G401.6 (cell line): ENCODE data around the gene CDR2.
"Not testable (repeated sequence)": the region's sequence is repeated elsewhere in the genome, so short reads cannot be mapped to it uniquely, and the experiment has no call there.

Source experiments
- FAIRE-seq: peaks from 2 replicates; lab custom pipeline; 2012; peaks lifted over from hg19 to GRCh38; lab: Jason Lieb, UNC

CDR2 gene

DNA sequence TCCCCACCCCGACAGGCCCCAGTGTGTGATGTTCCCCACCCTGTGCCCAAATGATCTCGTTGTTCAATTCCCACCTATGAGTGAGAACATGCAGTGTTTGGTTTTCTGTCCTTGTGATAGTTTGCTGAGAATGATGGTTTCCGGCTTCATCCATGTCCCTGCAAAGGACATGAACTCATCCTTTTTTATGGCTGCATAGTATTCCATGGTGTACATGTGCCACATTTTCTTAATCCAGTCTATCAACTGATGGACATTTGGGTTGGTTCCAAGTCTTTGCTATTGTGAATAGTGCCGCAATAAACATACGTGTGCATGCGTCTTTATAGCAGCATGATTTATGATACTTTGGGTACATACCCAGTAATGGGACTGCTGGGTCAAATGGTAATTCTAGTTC lies 23.4 kb downstream of the CDR2 start:
- FAIRE-seq, result not testable (repeated sequence)

DNA sequence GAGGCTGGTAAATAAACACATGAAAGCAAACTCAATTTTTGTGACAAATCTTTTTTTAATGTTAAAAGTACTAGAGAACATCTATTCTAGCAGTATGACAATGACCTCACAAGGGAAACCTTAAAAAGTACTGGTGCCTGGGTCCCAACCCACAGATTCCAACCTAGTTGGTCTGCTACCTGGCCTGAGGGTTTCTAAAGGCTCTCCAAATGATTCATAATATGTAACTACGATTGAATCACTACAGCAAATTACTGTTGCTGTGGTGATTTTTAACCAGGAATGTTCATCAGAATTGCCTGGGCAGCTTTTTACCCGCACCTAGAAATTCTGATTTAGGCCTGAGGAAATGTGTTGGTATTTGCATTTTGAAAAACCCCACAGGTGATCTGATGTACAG lies 26.1 kb downstream of the CDR2 start:
- no peak for FAIRE-seq

- FAIRE-seq, result no peak
Measured at GRCh38 chr16:22347100-22347820, 27.2 kb downstream of the CDR2 start.

DNA sequence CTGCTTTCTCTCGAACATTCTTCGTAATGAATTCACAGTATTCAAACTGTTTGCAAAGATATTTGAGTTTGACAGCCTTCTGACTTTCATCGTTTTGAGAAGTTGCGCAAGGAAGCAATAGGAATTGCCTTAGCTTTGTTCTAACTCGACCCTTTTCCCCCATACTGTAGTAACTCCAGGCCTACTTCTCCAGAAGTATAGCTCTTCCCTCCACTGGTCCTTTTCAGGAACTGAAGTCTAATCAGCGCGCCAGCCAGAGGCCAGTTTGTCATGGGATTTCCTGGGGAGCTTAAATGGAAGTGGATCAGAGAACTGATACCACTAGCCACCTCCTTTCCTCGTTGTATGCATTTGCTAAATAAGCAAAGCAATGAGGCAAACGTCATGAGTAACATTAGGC lies 27.9 kb downstream of the CDR2 start:
- no peak for FAIRE-seq

- no peak for FAIRE-seq
Measured at GRCh38 chr16:22342082-22342481, 32.3 kb downstream of the CDR2 start.

GRCh38 chr16:22340945-22341344 lies 33.5 kb downstream of the CDR2 start:
- no peak for FAIRE-seq

- no peak for FAIRE-seq
Measured at GRCh38 chr16:22337849-22338635, 36.4 kb downstream of the CDR2 start.

DNA sequence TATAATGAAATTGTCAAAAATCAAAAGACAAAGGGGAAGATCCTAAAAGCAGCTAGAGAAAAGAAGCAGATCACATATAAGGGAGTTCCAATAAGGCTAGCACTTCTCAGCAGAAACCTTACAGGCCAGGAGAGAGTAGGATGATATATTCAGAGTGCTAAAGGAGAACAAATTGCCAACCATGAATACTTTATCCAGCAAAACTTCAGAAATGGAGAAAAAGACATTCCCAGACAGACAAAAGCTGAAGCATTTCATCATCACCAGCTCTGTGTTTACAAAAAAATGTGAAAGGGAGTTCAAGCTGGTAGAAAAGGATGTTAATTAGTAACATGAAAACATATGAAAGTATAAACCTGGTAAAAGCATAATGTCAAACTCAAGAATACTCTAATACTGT lies 37.4 kb downstream of the CDR2 start:
- no peak for FAIRE-seq

DNA sequence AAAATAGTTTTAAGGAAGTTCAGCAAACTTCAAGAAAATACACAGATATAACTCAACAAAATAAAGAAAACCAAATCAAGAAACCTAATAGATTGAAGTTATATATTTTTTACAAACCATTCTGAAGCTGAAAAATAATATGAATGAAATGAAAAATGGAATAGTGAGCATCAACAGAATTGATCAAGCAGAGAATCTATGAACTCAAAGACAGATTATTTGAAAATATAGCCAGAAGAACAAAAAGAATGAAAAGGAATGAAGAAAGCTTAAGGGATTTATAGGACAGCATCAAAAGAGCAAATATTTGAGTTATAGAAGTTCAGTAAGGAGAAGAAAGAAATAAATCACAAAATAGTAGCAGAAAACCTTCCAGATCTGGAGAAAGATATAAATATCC lies 37.8 kb downstream of the CDR2 start:
- no peak for FAIRE-seq

- FAIRE-seq, result no peak
Measured at GRCh38 chr16:22335668-22336246, 38.7 kb downstream of the CDR2 start.

- no peak for FAIRE-seq
Measured at GRCh38 chr16:22333457-22333994, 40.9 kb downstream of the CDR2 start.

GRCh38 chr16:22330326-22330725 lies 44.1 kb downstream of the CDR2 start:
- no peak for FAIRE-seq

DNA sequence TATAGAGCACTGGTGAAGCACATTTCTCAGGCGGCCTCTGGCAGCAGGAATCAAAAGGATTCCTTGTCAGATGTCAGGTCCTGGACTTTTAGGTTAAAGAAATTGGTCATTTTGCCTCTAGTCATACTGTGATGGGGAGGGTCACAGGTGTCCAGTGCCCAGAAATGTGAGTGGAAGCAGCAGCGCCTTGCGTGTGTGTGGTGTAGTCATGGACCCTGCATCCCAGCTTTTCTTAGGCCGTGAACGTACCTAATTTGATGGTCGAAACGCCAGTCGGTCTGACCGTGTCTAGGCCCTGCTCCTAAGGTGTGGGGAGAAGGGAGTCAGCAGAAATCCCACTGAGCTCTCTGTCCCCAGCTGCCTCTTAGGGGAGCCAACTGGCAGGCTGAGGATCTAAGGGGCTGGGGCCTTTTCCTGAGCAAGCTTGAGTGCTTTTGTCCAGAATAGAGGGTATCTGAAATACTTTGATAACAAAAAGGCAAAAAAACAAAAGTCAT lies 45.2 kb downstream of the CDR2 start:
- no peak for FAIRE-seq

DNA sequence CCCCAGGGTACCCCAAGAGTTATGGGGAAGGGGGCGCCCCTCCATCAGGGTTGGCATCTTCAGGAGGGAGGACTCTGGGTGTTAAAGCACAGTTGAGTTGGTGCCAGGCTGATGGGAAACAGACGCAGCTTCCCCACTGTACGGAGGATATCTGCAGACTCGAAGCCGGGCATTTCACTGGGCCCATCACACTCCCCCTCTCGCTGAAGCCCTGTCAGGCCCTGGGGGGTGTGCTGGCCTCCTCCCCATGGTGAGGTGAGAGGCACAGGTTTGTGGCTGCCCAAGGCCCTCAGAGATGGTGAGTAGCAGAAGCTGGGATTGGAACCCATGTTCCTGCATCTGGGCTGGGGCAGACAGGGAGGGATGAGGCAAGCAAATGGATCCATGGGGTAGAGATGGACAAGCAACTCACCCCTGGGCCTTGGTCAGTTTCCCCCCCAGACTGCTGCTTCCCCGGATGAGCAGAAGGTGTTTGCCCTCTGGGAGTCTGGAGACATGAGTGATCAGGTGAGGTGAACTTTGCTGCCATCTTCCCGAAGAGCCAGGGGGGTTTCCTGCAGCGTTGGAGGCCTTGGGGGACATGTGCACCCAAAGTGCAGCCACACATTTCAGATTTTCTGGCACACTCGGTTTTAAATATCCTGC lies 46.2 kb downstream of the CDR2 start:
- no peak for FAIRE-seq

GRCh38 chr16:22327446-22327775 lies 47.0 kb downstream of the CDR2 start:
- FAIRE-seq, result no peak

GRCh38 chr16:22326771-22327445 lies 47.5 kb downstream of the CDR2 start:
- FAIRE-seq, result no peak

DNA sequence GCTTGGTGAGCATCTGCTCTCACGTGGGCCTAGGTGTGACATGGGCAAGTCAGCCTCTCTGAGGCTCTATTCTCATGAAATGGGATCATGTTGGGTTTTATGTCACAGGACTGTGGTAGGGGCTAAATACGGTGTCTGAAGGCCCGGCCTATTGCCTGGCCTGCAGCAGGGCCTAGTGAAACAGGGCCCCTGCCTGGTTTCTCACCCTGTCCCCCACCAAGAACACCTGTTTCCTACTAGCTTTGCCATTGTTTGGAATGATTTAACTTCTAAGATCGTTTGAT lies 48.1 kb downstream of the CDR2 start:
- no peak for FAIRE-seq

GRCh38 chr16:22325598-22326368 lies 48.6 kb downstream of the CDR2 start:
- FAIRE-seq, result no peak

GRCh38 chr16:22324787-22325597 lies 49.4 kb downstream of the CDR2 start:
- FAIRE-seq, result no peak

DNA sequence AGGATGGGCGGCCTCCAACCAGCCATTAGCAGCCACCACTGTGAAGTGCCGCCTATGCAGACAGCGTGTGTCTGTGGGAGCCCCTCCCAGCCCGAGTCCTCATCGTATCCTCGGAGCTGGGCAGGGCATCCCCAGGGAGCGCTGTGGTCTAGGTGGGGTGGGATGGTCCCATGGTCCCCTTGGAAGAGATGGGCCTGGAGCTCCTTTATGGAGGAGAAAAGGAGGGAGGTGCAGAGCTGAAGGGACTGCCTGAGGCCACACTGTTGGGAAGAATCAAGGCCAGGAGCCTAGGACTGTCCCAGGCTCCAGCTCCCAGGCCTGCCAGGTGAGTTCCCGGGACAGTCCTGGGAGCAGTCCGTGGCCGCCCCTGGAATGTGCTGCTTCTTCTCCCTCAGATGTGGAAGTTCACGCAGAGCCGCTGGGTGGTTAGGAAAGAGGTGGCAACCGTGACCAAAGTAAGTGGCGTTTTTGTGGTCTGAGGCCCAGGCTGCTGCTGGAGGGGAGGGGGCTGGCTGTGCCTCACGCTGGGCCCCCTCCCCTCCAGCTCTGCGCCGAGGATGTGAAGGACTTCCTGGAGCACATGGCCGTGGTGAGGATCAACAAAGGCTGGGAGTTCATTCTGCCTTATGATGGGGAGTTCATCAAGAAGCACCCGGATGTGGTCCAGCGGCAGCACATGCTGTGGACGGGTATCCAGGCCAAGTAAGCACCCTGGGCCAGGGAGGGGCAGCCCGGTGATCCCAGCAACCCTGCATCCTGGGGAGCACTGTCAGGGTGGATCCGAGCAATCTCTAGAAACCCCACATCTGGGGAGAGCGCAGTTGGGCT lies 50.2 kb downstream of the CDR2 start:
- FAIRE-seq, result no peak
